HCT116 (cell line): ENCODE results near the gene TM4SF4. TPM values are rescaled to one million over a fixed set of nuclear protein-coding genes. Genes with fewer than 3 reads are reported as not detected.

ENCODE experiments used
- ATAC-seq: fragments of 200-7000 bp; cut with Tn5 transposase; 2 replicates; pipeline ENCODE4 v1.9.1; 2020; ENCODE audit warnings: mild to moderate bottlenecking, moderate library complexity
- BruUV-seq: library from RNA; stranded (reverse); fragments of 400-500 nt; replicated peaks from 2 replicates; lab custom pipeline; 2021; lab: Mats Ljungman, UMichigan
- CTCF ChIA-PET: fragments of 300-600 bp; sonication (Branson Sonifier 250); formaldehyde crosslinking; loops from one replicate; lab custom pipeline; 2021; ENCODE audit warnings: antibody characterized with exemption; lab: Charles Lee
- POLR2A ChIA-PET: fragments of 300-600, 350-600 bp; sonication (Branson Sonifier 250); formaldehyde crosslinking; loops from one replicate; lab custom pipeline; 2021; ENCODE audit warnings: antibody characterized with exemption; lab: Charles Lee
- RAD21 ChIA-PET, 2 experiments: fragments of 300-600 bp; sonication (Branson Sonifier 250); formaldehyde crosslinking; loops; one replicate each; lab custom pipeline; 2023; ENCODE audit warnings: low total read pairs in 2 of 2; ENCODE audit not compliant: uncharacterized antibody in 2 of 2, unreplicated experiment in 2 of 2, low non-redundant PET in 1 of 2; lab: Charles Lee
- DNase-seq: peaks from one replicate; pipeline ENCODE4 v3.0.0-alpha.2; 2010; ENCODE audit warnings: low read depth, low spot score
- H2AFZ ChIP-seq: fragments of 200-600 bp; shearing (Covaris generic), sonication (generic); 2 replicates; pipeline ENCODE4 v1.6.1; 2017; ENCODE audit warnings: low read depth, mixed run types, mixed read lengths, antibody characterized with exemption, low read length; ENCODE audit not compliant: poor library complexity, severe bottlenecking
- H3K27ac ChIP-seq: 2 replicates; pipeline ENCODE4 v1.5.1; 2012; ENCODE audit warnings: low read depth, low read length
- H3K27me3 ChIP-seq: fragments of 200-600 bp; sonication (generic); 2 replicates; pipeline ENCODE4 v1.6.1; 2016; ENCODE audit warnings: mixed run types, low read length, mixed read lengths; ENCODE audit not compliant: insufficient read depth
- H3K36me3 ChIP-seq, 2 experiments: fragments of 200-500 bp in 1 of 2; fragments of 200-600 bp in 1 of 2; sonication (Bioruptor generic) in 1 of 2; sonication (generic) in 1 of 2; 2 replicates each; pipeline versions ENCODE4 v1.5.1 to v1.6.1; 2014 to 2016; ENCODE audit warnings: low read length in 2 of 2, inconsistent platforms in 1 of 2, mixed read lengths in 1 of 2, mixed run types in 1 of 2; ENCODE audit not compliant: insufficient read depth in 2 of 2, control insufficient read depth in 1 of 2
- H3K4me1 ChIP-seq, 2 experiments: fragments of 200-600 bp in 1 of 2; sonication (generic) in 1 of 2; 2 replicates each; pipeline versions ENCODE4 v1.5.1 to v1.6.1; 2012 to 2017; ENCODE audit warnings: low read length in 2 of 2, inconsistent platforms in 1 of 2, mild to moderate bottlenecking in 1 of 2, mixed read lengths in 1 of 2, mixed run types in 1 of 2, moderate library complexity in 1 of 2; ENCODE audit not compliant: insufficient read depth in 2 of 2, control insufficient read depth in 1 of 2
- H3K4me2 ChIP-seq: fragments of 200-600 bp; sonication (generic); 2 replicates; pipeline ENCODE4 v1.6.1; 2017; ENCODE audit warnings: mixed run types, low read length, mixed read lengths
- H3K4me3 ChIP-seq, 2 experiments: fragments of 200-600 bp in 1 of 2; sonication (generic) in 1 of 2; replicated peaks in 1 of 2; 2 replicates each; pipeline ENCODE4 v1.5.1; 2011 to 2016; ENCODE audit warnings: low read length in 2 of 2, control low read depth in 1 of 2, low read depth in 1 of 2, mild to moderate bottlenecking in 1 of 2, mixed read lengths in 1 of 2, mixed run types in 1 of 2
- H3K79me2 ChIP-seq: fragments of 200-600 bp; sonication (generic); 2 replicates; pipeline ENCODE4 v1.6.1; 2017; ENCODE audit warnings: mild to moderate bottlenecking, mixed run types, low read length, moderate library complexity, mixed read lengths; ENCODE audit not compliant: insufficient read depth
- H3K9ac ChIP-seq: fragments of 200-600 bp; sonication (generic); 2 replicates; pipeline ENCODE4 v1.6.1; 2016; ENCODE audit warnings: low read length, mixed read lengths
- H3K9me2 ChIP-seq: fragments of 200-600 bp; sonication (generic), shearing (Covaris generic); 2 replicates; pipeline ENCODE4 v1.6.1; 2017; ENCODE audit warnings: mixed run types, mild to moderate bottlenecking, moderate library complexity; ENCODE audit not compliant: insufficient read depth
- H3K9me3 ChIP-seq, 2 experiments: fragments of 200-500 bp in 1 of 2; fragments of 200-600 bp in 1 of 2; sonication (Bioruptor generic) in 1 of 2; sonication (generic) in 1 of 2; 2 replicates each; pipeline ENCODE4 v1.6.1; 2014 to 2017; ENCODE audit warnings: low read length in 2 of 2, mixed read lengths in 2 of 2, inconsistent platforms in 1 of 2, low read depth in 1 of 2, mild to moderate bottlenecking in 1 of 2, mixed run types in 1 of 2, moderate library complexity in 1 of 2; ENCODE audit not compliant: control insufficient read depth in 1 of 2, insufficient read depth in 1 of 2
- H4K20me1 ChIP-seq: fragments of 200-600 bp; sonication (generic), shearing (Covaris generic); 2 replicates; pipeline ENCODE4 v1.6.1; 2017; ENCODE audit warnings: mixed run types, mild to moderate bottlenecking, moderate library complexity; ENCODE audit not compliant: insufficient read depth
- CTCF ChIP-seq, 3 experiments: fragments of 200-600 bp in 1 of 3; sonication (generic) in 1 of 3; IDR thresholded peaks in 2 of 3; conservative IDR thresholded peaks in 1 of 3; 2 replicates each; pipeline ENCODE4 v1.5.1; 2012 to 2017; ENCODE audit warnings: low read depth in 2 of 3, low read length in 2 of 3, antibody characterized with exemption in 1 of 3, borderline replicate concordance in 1 of 3, control low read depth in 1 of 3, mild to moderate bottlenecking in 1 of 3, mixed read lengths in 1 of 3, mixed run types in 1 of 3, moderate library complexity in 1 of 3; ENCODE audit not compliant: insufficient read depth in 1 of 3
- EGR1 ChIP-seq: IDR thresholded peaks from 2 replicates; pipeline ENCODE4 v1.6.1; 2012; ENCODE audit warnings: low read depth
- ELF1 ChIP-seq: IDR thresholded peaks from 2 replicates; pipeline ENCODE4 v1.6.1; 2012; ENCODE audit warnings: low read depth, borderline replicate concordance
- JUND ChIP-seq: IDR thresholded peaks from 2 replicates; pipeline ENCODE4 v1.6.1; 2012
- POLR2A ChIP-seq: IDR thresholded peaks from 2 replicates; pipeline ENCODE4 v1.7.0; 2011; ENCODE audit warnings: borderline replicate concordance; ENCODE audit not compliant: insufficient read depth, insufficient read length; ENCODE audit errors: extremely low read depth
- SIN3A ChIP-seq: IDR thresholded peaks from 2 replicates; pipeline ENCODE4 v1.6.1; 2012; ENCODE audit warnings: low read depth
- SP1 ChIP-seq: IDR thresholded peaks from 2 replicates; pipeline ENCODE4 v1.6.1; 2012; ENCODE audit warnings: low read depth
- SRF ChIP-seq: IDR thresholded peaks from 2 replicates; pipeline ENCODE4 v1.6.1; 2012; ENCODE audit warnings: low read depth
- intact Hi-C: fragments of 100-400 bp; cut with micrococcal nuclease; formaldehyde crosslinking; loops from 2 replicates; pipeline ENCODE4 v1.10.0; 2022
- total RNA-seq: library from RNA; stranded (reverse); gene quantifications from one replicate; pipeline ENCODE4 v1.2.1, GENCODE V29; 2021; ENCODE audit not compliant: unreplicated experiment

TM4SF4 gene
- total RNA-seq, 1 experiment from 2014 or later = 0.91 TPM

DNA sequence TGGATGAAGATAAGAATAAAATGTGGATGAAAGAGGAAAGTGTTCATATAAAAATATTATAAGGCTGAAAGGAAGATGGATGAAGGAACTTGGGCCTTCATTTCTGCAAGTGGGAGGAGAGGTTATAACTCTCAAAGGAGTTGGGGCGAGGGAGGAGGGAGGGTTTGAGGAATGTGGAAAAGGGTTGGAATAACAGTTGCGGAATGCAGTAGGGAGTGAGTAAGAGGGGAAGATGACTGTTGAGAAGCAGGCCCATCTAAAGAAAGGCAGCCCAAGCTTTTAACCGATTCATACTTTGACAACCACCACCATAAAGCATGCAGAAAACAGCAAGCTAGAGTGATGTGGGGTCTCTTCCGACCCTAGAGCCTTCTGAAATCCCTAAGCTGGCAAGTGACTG is 8.3 kb upstream of the TM4SF4 start:
- H3K36me3 ChIP-seq = no peaks in the 10 kb centered on the region
- no peak overlapping the region for H3K4me2 ChIP-seq
- CTCF ChIA-PET = no interaction called here
- ATAC-seq (no peak), DNase-seq (no peak)
- H3K79me2 ChIP-seq = no peaks in the 10 kb centered on the region
- H3K4me3 ChIP-seq = no peak overlapping the region
- no peak overlapping the region for H3K27ac ChIP-seq
- intact Hi-C loops = no loop called here
- H4K20me1 ChIP-seq = no peaks in the 10 kb centered on the region
- no TSS peak for BruUV-seq
- RAD21 ChIA-PET = no interaction called here
- H3K27me3 ChIP-seq = no peaks in the 10 kb centered on the region
- no peaks in the 10 kb centered on the region for H3K9me3 ChIP-seq
- no peak for TF ChIP-seq CTCF (IDR thresholded peaks at IDR 0.05 in 2 of 3, conservative IDR thresholded peaks at IDR 0.05 in 1 of 3; ENCODE audit: borderline replicate concordance in 1 of 3, insufficient read depth in 1 of 3, low read depth in 2 of 3, low read length in 2 of 3)
- no peak for TF ChIP-seq ELF1
- TF ChIP-seq SP1 = no peak
- no peak for TF ChIP-seq POLR2A
- H3K4me1 ChIP-seq = peaks cover 0 to 5% of the 10 kb centered on the region in 2 experiments; a peak in 1 of 4 replicates
- H3K9ac ChIP-seq = no peak overlapping the region
- H3K9me2 ChIP-seq = peaks cover 3% of the 10 kb centered on the region; the same call in 1 of the 2 replicates
- POLR2A ChIA-PET = no interaction called here
- H2AFZ ChIP-seq = no peak overlapping the region

- POLR2A ChIA-PET = no interaction called here
- H3K4me2 ChIP-seq = no peak overlapping the region
- H3K36me3 ChIP-seq = no peaks in the 10 kb centered on the region
- DNase-seq (no peak), ATAC-seq (no peak)
- TF ChIP-seq JUND (no peak), SRF (no peak), ELF1 (no peak), SIN3A (no peak), EGR1 (no peak), SP1 (no peak)
- no peak overlapping the region for H3K4me3 ChIP-seq
- RAD21 ChIA-PET = no interaction called here
- BruUV-seq = no TSS peak
- peaks cover 0 to 21% of the 10 kb centered on the region in 2 experiments; a peak in 2 of 4 replicates for H3K4me1 ChIP-seq
- intact Hi-C loops = no loop called here
- no peaks in the 10 kb centered on the region for H3K9me3 ChIP-seq
- H3K9ac ChIP-seq = no peak overlapping the region
- H3K79me2 ChIP-seq = no peaks in the 10 kb centered on the region
- no peak overlapping the region for H2AFZ ChIP-seq
- H3K27me3 ChIP-seq = no peaks in the 10 kb centered on the region
- no peaks in the 10 kb centered on the region for H4K20me1 ChIP-seq
- CTCF ChIA-PET = interaction anchor here (1.1 kb wide), 1 partner anchor 11 kb away, joined by 3 read pairs; no protein-coding TSS in a partner anchor
- H3K9me2 ChIP-seq = no peaks in the 10 kb centered on the region
- no peak overlapping the region for H3K27ac ChIP-seq
These were observed 5.8 kb upstream of the TM4SF4 start for GRCh38 chr3:149468504-149469212.
